Mesothelial cell of epicardium (in vitro differentiated cells): ENCODE data around the gene CHST1. TPM values are rescaled to one million over a fixed set of nuclear protein-coding genes. Genes with fewer than 3 reads are reported as not detected.

Source experiments
- DNase-seq, 2 experiments: peaks; one replicate each; pipeline ENCODE4 v3.0.0; 2021; ENCODE audit warnings: low spot score in 2 of 2; ENCODE audit not compliant: unreplicated experiment in 2 of 2
- H3K27ac Mint-ChIP-seq: 2 replicates; pipeline ENCODE4 v1.8.0; 2021; ENCODE audit warnings: mixed read lengths
- H3K27me3 Mint-ChIP-seq: 2 replicates; pipeline ENCODE4 v1.8.0; 2021; ENCODE audit warnings: low read depth, mixed read lengths
- H3K36me3 Mint-ChIP-seq: 2 replicates; pipeline ENCODE4 v1.8.0; 2021; ENCODE audit warnings: mixed read lengths
- H3K4me1 Mint-ChIP-seq: 2 replicates; pipeline ENCODE4 v1.8.0; 2021; ENCODE audit warnings: mixed read lengths
- H3K4me3 Mint-ChIP-seq: 2 replicates; pipeline ENCODE4 v1.8.0; 2021; ENCODE audit warnings: mild to moderate bottlenecking, moderate library complexity, mixed read lengths
- H3K9me3 Mint-ChIP-seq: 2 replicates; pipeline ENCODE4 v1.8.0; 2021; ENCODE audit warnings: mixed read lengths
- total RNA-seq: library from RNA; stranded (reverse); gene quantifications from 3 replicates; pipeline ENCODE4 v1.2.1, GENCODE V29; 2021
- TF ChIP-seq, protein P1 (sequence below): fragments of 200-600 bp; sonication (generic); IDR thresholded peaks from one replicate; pipeline ENCODE4 v1.5.0; 2021; ENCODE audit warnings: antibody characterized with exemption; ENCODE audit not compliant: unreplicated experiment

The CHST1 gene
- total RNA-seq, 1 donor from 2014 or later, result 1.6 TPM

DNA sequence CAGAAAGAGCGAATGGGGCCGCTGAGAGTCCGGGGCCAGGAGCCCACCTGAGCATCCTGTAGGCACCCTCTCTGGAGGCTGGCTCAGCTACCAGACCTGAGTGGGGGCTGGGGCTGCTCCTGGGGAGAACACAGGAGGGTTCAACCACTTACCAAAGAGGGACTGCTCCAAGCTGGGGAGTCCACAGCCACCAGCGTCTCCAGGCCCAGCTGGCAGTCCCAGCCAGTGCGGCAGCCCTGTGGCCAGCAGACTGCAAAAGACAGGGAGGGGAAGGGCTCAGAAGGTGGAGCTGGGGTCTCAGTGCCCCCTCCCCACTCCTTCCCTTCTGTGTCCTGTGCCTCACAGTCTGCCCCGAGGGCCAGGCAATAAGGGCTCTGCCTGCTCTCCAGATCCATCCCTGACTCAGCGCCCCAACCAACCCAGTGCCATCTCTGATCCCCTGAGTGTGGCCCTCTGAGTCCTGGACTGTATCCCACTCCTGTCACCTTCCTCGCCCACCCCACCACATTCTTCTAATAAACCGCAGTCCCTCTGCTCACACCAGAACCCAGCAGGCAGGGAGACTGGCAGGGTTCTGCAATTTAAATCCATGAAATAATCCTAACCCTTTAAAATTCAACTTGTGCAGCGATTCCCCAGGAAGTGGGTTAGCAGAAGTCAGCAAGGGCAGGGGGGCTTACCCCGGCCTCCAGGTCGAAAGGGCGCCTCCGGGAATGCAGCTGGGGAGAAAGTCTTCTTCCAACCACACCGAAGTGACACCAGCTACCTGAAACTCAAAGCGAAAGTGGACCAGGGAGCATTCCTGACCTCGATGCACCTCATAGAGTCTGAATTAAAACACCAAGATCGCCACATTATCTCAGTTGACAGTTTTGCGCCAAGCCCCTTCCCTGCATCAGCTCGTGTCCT is 13.3 kb downstream of the CHST1 start:
- Mint-ChIP-seq H3K4me1 (peaks cover 12% of the 10 kb centered on the region), H3K4me3 (no peak overlapping the region), H3K27me3 (peaks cover 7% of the 10 kb centered on the region), H3K9me3 (no peaks in the 10 kb centered on the region), H3K36me3 (no peaks in the 10 kb centered on the region), H3K27ac (no peak overlapping the region)
- peak in 1 of 2 experiments; percentile 34 for DNase-seq
- TF ChIP-seq, protein P1, sequence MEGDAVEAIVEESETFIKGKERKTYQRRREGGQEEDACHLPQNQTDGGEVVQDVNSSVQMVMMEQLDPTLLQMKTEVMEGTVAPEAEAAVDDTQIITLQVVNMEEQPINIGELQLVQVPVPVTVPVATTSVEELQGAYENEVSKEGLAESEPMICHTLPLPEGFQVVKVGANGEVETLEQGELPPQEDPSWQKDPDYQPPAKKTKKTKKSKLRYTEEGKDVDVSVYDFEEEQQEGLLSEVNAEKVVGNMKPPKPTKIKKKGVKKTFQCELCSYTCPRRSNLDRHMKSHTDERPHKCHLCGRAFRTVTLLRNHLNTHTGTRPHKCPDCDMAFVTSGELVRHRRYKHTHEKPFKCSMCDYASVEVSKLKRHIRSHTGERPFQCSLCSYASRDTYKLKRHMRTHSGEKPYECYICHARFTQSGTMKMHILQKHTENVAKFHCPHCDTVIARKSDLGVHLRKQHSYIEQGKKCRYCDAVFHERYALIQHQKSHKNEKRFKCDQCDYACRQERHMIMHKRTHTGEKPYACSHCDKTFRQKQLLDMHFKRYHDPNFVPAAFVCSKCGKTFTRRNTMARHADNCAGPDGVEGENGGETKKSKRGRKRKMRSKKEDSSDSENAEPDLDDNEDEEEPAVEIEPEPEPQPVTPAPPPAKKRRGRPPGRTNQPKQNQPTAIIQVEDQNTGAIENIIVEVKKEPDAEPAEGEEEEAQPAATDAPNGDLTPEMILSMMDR, result no peak

DNA sequence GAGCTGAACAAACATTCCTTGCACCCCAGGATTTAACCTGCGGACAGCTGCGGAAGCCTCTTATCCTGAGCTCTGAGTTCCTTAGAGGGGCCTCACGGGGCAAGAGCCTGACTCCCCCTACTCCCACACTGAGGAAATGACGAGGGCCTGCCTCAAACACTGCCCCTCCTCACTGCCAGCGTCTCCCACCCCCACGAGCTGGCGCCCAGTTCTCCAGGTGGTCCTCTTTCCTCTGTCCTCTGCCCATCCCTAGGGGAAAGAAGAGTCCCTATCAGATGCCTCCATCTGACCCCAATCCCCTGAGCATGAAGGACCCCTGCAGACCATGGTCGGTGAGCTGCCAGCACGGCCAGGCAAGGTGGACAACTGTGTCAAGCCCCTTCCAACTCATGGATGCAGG is 14.3 kb downstream of the CHST1 start:
- Mint-ChIP-seq H3K36me3 (no peaks in the 10 kb centered on the region), H3K9me3 (no peaks in the 10 kb centered on the region), H3K4me3 (no peak overlapping the region), H3K4me1 (peaks cover 12% of the 10 kb centered on the region), H3K27ac (no peak overlapping the region), H3K27me3 (peaks cover 4% of the 10 kb centered on the region)
- TF ChIP-seq, protein P1, result no peak
- DNase-seq, result peak in 1 of 2 experiments; percentile 32

DNA sequence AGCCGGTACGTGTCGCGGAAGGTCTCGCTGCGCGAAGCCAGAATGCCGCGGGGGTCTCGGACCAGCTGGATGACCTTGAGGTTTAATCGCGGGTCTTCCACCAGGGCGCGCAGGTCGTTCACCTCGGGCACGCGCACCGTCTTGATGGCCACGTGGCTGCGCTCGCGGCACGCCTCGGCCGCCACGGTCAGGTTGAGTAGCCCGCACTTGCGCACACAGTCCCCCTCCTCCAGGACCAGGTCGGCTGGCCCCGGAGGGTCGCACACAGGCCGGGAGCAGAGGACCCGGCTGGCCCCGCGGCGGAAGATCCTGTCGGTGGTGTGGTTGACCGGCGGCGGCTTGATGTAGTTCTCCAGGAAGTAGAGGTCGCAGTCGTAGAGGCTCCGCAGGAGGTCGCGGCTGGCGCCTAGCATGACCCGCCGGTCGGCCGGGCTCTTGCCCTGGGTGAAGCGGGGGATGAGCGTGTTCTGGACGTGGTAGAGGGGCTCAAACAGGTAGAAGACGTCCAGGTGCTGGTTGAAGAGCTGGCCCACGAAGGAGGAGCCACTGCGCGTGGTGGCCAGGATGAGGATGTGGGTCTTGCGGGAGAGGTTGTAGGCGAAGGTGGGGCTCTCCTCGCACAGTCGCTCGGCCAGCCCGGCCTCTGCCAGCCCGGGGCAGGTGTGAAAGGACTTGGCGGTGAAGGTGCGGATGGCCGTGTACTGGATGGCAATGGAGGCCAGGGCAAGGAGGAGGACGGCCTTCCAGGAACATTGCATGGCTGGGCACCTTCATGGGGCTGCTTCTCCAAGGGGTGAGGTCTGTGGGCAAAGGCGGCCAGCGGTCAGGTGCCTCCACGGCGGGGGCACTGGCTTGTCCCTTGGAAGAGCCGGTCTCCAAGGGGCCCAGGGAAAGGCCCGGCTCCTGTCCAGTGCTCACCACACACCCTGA is 15.0 kb downstream of the CHST1 start:
- peak in 1 of 2 experiments; percentile 34 for DNase-seq
- Mint-ChIP-seq H3K27ac (no peak overlapping the region), H3K27me3 (peaks cover 2% of the 10 kb centered on the region)

DNA sequence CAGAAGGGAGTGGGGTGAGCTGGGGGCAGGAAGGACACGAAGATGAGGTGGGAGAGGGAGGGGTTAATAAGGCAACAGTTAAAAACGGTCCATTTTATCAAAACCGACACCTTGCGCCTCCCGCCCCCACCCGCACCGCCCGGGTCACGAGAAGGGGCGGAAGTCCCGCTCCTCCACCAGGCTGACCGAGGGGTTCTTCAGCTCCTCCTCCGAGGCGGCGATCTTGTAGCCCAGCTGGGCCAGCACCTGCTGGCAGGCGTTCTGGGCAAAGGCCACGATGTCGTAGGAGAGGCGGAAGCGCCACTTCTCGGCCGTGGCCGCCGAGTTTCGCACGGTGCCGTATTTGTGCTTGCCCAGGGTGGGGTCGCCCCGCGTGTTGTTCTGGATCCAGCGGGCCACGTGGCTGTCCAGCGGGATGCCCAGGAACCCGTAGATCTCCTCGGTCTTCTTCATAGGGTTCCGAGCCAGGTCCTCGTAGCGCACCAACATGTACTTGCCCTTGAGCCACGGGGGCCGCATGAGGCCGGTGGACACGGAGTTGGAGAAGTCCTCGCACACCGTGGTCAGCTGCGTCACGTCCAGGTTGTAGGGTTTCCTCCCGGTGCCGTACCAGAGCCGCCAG is 15.8 kb downstream of the CHST1 start:
- TF ChIP-seq, protein P1, result no peak
- H3K27ac Mint-ChIP-seq, result no peak overlapping the region
- peak in 1 of 2 experiments; percentile 29 for DNase-seq
- H3K27me3 Mint-ChIP-seq, result peaks cover 6% of the 10 kb centered on the region
- H3K4me1 Mint-ChIP-seq, result peaks cover 9% of the 10 kb centered on the region
- H3K36me3 Mint-ChIP-seq, result no peaks in the 10 kb centered on the region
- no peak overlapping the region for H3K4me3 Mint-ChIP-seq
- no peaks in the 10 kb centered on the region for H3K9me3 Mint-ChIP-seq

More for the DNA sequence above, 15.0 kb downstream of the CHST1 start:
- H3K9me3 Mint-ChIP-seq, result no peaks in the 10 kb centered on the region
- no peaks in the 10 kb centered on the region for H3K36me3 Mint-ChIP-seq
- H3K4me3 Mint-ChIP-seq, result no peak overlapping the region
- peaks cover 12% of the 10 kb centered on the region for H3K4me1 Mint-ChIP-seq
- TF ChIP-seq, protein P1, result no peak

DNA sequence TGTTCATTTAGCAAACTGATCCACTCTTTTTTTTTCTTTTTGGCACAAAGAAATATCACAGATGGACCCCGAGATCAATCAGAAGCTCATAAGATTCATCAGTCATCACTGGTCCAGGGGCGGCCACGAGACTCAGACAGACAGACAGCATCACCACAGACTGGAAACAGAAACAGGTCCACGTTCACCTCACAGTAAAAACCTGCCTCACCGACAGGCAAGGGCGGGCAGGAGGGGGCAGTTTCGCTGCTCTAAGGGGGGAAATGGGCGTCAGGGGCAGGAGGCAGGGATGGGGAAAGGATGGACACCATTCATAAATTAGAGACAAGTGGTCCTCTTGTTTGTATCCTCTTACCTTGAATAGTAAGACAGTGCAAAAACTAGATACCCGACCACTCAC is 16.5 kb downstream of the CHST1 start:
- Mint-ChIP-seq H3K9me3 (no peaks in the 10 kb centered on the region), H3K27me3 (peaks cover 10% of the 10 kb centered on the region), H3K36me3 (no peaks in the 10 kb centered on the region), H3K4me3 (no peak overlapping the region), H3K4me1 (peaks cover 2% of the 10 kb centered on the region), H3K27ac (no peak overlapping the region)
- DNase-seq, result peak in 1 of 2 experiments; percentile 36
- TF ChIP-seq, protein P1, result no peak
